KMS-11 (cell line): Measurements from ENCODE around the gene CTXND1.

Source experiments
- H2AFZ ChIP-seq: fragments of 200-600 bp; sonication (generic); 2 replicates; pipeline ENCODE4 v1.6.1; 2016; ENCODE audit warnings: antibody characterized with exemption, mixed run types, low read depth
- H3K27ac ChIP-seq: fragments of 200-600 bp; sonication (generic); 2 replicates; pipeline ENCODE4 v1.6.1; 2016; ENCODE audit warnings: mild to moderate bottlenecking, mixed run types
- H3K27me3 ChIP-seq: fragments of 200-600 bp; sonication (generic); 2 replicates; pipeline ENCODE4 v1.6.1; 2017; ENCODE audit warnings: mild to moderate bottlenecking, low read depth, mixed run types, moderate library complexity; ENCODE audit not compliant: insufficient read depth
- H3K36me3 ChIP-seq: fragments of 200-600 bp; sonication (generic); 2 replicates; pipeline ENCODE4 v1.6.1; 2017; ENCODE audit warnings: mild to moderate bottlenecking, mixed run types; ENCODE audit not compliant: insufficient read depth
- H3K4me1 ChIP-seq: fragments of 200-600 bp; sonication (generic); 2 replicates; pipeline ENCODE4 v1.6.1; 2016; ENCODE audit warnings: mild to moderate bottlenecking, low read depth, mixed run types; ENCODE audit not compliant: poor library complexity, severe bottlenecking
- H3K4me2 ChIP-seq: fragments of 200-600 bp; sonication (generic); 2 replicates; pipeline ENCODE4 v1.7.0; 2016; ENCODE audit warnings: mild to moderate bottlenecking, mixed run types
- H3K4me3 ChIP-seq: fragments of 200-600 bp; sonication (generic); IDR thresholded peaks from 2 replicates; pipeline ENCODE4 v1.6.1; 2017; ENCODE audit warnings: low read depth, low read length, mixed read lengths; ENCODE audit not compliant: insufficient read depth
- H3K79me2 ChIP-seq: fragments of 200-600 bp; sonication (generic); 2 replicates; pipeline ENCODE4 v1.6.1; 2016; ENCODE audit warnings: low read depth, mixed run types; ENCODE audit not compliant: insufficient read depth
- H3K9ac ChIP-seq: fragments of 200-600 bp; sonication (generic); 2 replicates; pipeline ENCODE4 v1.6.1; 2016; ENCODE audit warnings: mild to moderate bottlenecking, mixed run types
- H4K20me1 ChIP-seq: fragments of 200-600 bp; sonication (generic); 2 replicates; pipeline ENCODE4 v1.6.1; 2016; ENCODE audit warnings: mild to moderate bottlenecking, mixed run types; ENCODE audit not compliant: insufficient read depth
- TF ChIP-seq, protein P1 (sequence below): fragments of 200-600 bp; sonication (generic); conservative IDR thresholded peaks from 2 replicates; pipeline ENCODE4 v1.6.1; 2017; ENCODE audit warnings: low read depth, mild to moderate bottlenecking, antibody characterized with exemption, low read length, moderate library complexity, mixed read lengths

CTXND1 gene

DNA sequence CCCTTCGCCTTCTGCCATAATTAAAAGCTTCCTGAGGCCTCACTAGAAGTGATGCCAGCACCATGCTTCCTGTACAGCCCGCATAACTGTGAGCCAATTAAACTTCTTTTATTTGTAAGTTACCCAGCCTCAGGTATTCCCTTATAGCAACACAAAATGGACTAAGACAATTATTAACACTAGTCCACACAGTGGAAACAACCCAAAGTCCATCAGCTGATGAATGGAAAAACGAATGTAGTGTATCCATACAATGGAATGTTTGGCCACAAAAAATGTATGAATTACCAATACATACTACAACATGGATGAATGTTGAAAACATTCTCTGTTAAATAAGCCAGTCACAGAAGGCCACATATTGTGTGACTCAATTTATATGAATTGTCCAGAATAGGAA lies 22.5 kb upstream of the CTXND1 start:
- Histone ChIP-seq H3K4me1 (no peaks in the 10 kb centered on the region), H3K9ac (no peak overlapping the region), H3K27ac (no peak overlapping the region), H3K79me2 (no peaks in the 10 kb centered on the region), H3K36me3 (no peaks in the 10 kb centered on the region), H2AFZ (no peak overlapping the region), H3K4me2 (no peak overlapping the region), H3K27me3 (no peaks in the 10 kb centered on the region), H4K20me1 (no peaks in the 10 kb centered on the region), H3K4me3 (no peak overlapping the region)
- TF ChIP-seq, protein P1, sequence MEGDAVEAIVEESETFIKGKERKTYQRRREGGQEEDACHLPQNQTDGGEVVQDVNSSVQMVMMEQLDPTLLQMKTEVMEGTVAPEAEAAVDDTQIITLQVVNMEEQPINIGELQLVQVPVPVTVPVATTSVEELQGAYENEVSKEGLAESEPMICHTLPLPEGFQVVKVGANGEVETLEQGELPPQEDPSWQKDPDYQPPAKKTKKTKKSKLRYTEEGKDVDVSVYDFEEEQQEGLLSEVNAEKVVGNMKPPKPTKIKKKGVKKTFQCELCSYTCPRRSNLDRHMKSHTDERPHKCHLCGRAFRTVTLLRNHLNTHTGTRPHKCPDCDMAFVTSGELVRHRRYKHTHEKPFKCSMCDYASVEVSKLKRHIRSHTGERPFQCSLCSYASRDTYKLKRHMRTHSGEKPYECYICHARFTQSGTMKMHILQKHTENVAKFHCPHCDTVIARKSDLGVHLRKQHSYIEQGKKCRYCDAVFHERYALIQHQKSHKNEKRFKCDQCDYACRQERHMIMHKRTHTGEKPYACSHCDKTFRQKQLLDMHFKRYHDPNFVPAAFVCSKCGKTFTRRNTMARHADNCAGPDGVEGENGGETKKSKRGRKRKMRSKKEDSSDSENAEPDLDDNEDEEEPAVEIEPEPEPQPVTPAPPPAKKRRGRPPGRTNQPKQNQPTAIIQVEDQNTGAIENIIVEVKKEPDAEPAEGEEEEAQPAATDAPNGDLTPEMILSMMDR = no peak

DNA sequence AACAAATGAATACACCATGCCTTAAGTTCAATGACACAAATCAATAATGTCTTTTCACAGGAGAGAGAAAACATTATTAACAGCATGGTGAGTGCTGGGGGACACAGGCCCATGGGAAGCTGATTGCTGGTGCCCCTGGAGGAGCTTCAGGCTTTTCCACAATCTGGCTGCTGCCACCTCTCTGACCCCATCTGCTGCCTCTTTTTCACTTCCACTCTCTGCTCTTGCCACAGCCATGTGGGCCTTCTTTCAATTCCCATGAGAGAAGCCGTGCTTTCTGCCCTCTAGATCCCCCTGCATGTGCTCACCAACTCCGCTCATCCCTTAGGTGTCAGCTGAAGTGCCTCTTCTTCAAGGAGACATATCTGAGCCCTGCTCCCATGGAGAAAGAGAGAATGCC lies 21.0 kb upstream of the CTXND1 start:
- no peaks in the 10 kb centered on the region for H3K36me3 ChIP-seq
- no peaks in the 10 kb centered on the region for H3K4me1 ChIP-seq
- H3K4me2 ChIP-seq = no peak overlapping the region
- no peak overlapping the region for H3K27ac ChIP-seq
- no peak overlapping the region for H3K4me3 ChIP-seq
- H3K9ac ChIP-seq = no peak overlapping the region
- H4K20me1 ChIP-seq = no peaks in the 10 kb centered on the region
- no peaks in the 10 kb centered on the region for H3K79me2 ChIP-seq
- no peaks in the 10 kb centered on the region for H3K27me3 ChIP-seq
- H2AFZ ChIP-seq = no peak overlapping the region
- TF ChIP-seq, protein P1 = no peak

DNA sequence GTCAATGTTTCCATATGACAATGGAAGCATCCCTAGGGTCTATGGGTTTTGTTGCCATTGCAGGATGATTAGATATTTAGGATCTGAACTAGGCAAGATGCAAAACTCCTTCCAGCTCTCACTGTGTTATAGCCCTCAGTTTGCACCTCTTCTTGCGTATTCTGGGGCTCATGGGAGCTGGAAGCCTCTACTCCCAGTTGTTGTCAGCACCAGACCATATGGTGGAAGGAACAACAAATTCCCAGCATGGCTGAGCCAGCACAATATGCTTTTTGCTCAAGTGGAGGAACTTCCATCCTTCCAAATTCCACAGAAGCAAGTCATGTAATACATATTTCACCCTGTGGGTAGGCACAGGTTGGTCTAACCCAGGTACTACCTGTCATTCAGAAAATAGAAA lies 18.5 kb upstream of the CTXND1 start:
- H3K27me3 ChIP-seq = no peaks in the 10 kb centered on the region
- no peaks in the 10 kb centered on the region for H4K20me1 ChIP-seq
- no peaks in the 10 kb centered on the region for H3K79me2 ChIP-seq
- H3K9ac ChIP-seq = no peak overlapping the region
- H3K4me3 ChIP-seq = no peak overlapping the region
- H3K4me2 ChIP-seq = no peak overlapping the region
- no peak overlapping the region for H3K27ac ChIP-seq
- H2AFZ ChIP-seq = no peak overlapping the region
- no peaks in the 10 kb centered on the region for H3K36me3 ChIP-seq
- H3K4me1 ChIP-seq = no peaks in the 10 kb centered on the region
- TF ChIP-seq, protein P1 = no peak

DNA sequence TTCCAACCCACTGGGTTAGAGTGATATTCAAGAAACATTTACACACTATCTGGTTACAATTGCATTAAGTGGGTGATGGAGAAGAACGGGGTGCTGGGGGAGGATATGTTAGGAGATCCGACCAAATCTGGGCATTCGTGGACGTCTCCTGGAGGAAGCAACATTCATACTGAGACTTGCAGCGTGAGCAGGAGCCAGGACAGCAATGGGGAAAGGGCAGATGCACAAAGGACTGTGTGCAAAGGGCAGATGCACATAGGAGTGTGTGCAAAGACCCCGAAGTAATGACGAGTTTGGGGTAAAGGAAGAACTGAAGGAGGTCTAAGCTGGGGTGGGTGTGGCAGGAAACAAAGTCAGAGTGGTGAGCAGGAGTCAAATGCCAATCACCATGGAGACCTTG lies 16.1 kb upstream of the CTXND1 start:
- Histone ChIP-seq H3K4me3 (no peak overlapping the region), H3K4me2 (no peak overlapping the region), H3K9ac (no peak overlapping the region), H3K36me3 (no peaks in the 10 kb centered on the region), H2AFZ (no peak overlapping the region), H3K27me3 (no peaks in the 10 kb centered on the region), H3K27ac (no peak overlapping the region), H4K20me1 (no peaks in the 10 kb centered on the region), H3K79me2 (no peaks in the 10 kb centered on the region), H3K4me1 (no peaks in the 10 kb centered on the region)
- TF ChIP-seq, protein P1 = no peak

DNA sequence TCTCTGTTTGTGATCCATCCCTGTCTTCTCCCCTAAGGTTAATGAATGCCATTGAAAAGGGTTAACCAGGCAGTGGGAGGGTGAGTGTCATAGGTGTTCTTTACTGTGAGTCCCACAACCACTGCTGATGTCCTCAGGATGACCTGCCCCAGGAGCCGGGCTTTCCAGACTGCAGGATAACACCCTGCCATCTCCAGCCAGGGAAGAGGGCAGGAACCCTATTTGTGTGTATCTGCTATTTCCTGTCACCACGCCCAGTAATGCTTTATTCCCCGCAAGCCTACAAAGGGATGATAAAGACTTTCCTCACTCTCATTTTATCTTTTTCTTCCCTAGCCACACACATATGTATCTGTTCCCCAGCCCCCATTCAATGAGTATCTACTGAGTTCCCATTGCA lies 15.6 kb upstream of the CTXND1 start:
- no peaks in the 10 kb centered on the region for H4K20me1 ChIP-seq
- no peaks in the 10 kb centered on the region for H3K27me3 ChIP-seq
- TF ChIP-seq, protein P1 = no peak
- no peak overlapping the region for H3K9ac ChIP-seq
- no peak overlapping the region for H3K27ac ChIP-seq
- H3K4me1 ChIP-seq = no peaks in the 10 kb centered on the region
- H2AFZ ChIP-seq = no peak overlapping the region
- H3K4me3 ChIP-seq = no peak overlapping the region
- H3K4me2 ChIP-seq = no peak overlapping the region
- H3K79me2 ChIP-seq = no peaks in the 10 kb centered on the region
- no peaks in the 10 kb centered on the region for H3K36me3 ChIP-seq
